Esophagus muscularis mucosa (tissue), 4 donors: ENCODE data around the gene TIMM29. TPM values are rescaled to one million over a fixed set of nuclear protein-coding genes. Genes with fewer than 3 reads are reported as not detected.

ENCODE experiments used
- DNase-seq: peaks from one replicate; pipeline ENCODE4 v3.0.0-alpha.2; 2017; ENCODE audit errors: extremely low spot score
- H3K27ac ChIP-seq, 4 donors: fragments of 200-600 bp; sonication (generic); replicated peaks in 1 of 4; 1 replicate in 3 of 4; 2 replicates in 1 of 4; pipeline ENCODE4 v1.5.1; 2016 to 2019; ENCODE audit warnings: mild to moderate bottlenecking in 1 of 4
- H3K27me3 ChIP-seq, 4 donors: fragments of 200-600 bp; sonication (generic); one replicate each; pipeline versions ENCODE4 v1.5.1 to v1.6.0; 2016 to 2019
- H3K36me3 ChIP-seq, 4 donors: fragments of 200-600 bp; sonication (generic); one replicate each; pipeline ENCODE4 v1.5.1; 2016 to 2019
- H3K4me1 ChIP-seq, 4 donors: fragments of 200-600 bp; sonication (generic); one replicate each; pipeline ENCODE4 v1.5.1; 2016 to 2019
- H3K4me3 ChIP-seq, 4 donors: fragments of 200-600 bp; sonication (generic); 1 replicate in 2 of 4; 2 replicates in 2 of 4; pipeline ENCODE4 v1.5.1; 2016 to 2019; ENCODE audit warnings: mild to moderate bottlenecking in 4 of 4, moderate library complexity in 1 of 4
- H3K9me3 ChIP-seq, 4 donors: fragments of 200-600 bp; sonication (generic); 1 replicate in 3 of 4; 2 replicates in 1 of 4; pipeline ENCODE4 v1.5.1; 2016 to 2019
- CTCF ChIP-seq, 3 experiments: fragments of 200-600 bp in 2 of 3; fragments of 450-650 bp in 1 of 3; sonication (generic) in 2 of 3; IDR thresholded peaks; one replicate each; pipeline ENCODE4 v1.5.1; 2017 to 2019; ENCODE audit warnings: antibody characterized with exemption in 3 of 3, mild to moderate bottlenecking in 2 of 3, moderate library complexity in 1 of 3
- EP300 ChIP-seq: sonication (generic); formaldehyde crosslinking; IDR thresholded peaks from one replicate; pipeline ENCODE4 v1.6.1; 2017; ENCODE audit warnings: antibody characterized with exemption
- POLR2A ChIP-seq: fragments of 450-650 bp; IDR thresholded peaks from one replicate; pipeline ENCODE4 v1.6.1; 2017; ENCODE audit warnings: antibody characterized with exemption, moderate library complexity, mild to moderate bottlenecking, low read depth
- POLR2AphosphoS5 ChIP-seq, 2 donors: sonication (generic); formaldehyde crosslinking; IDR thresholded peaks; one replicate each; pipeline ENCODE4 v1.6.1; 2017; ENCODE audit warnings: antibody characterized with exemption in 2 of 2
- WGBS: methylation state at CpG from one replicate; pipeline ENCODE4 v1.1.5; 2018; 5-methylcytosine and 5-hydroxymethylcytosine counted together
- intact Hi-C: fragments of 100-400 bp; cut with DNase I; formaldehyde crosslinking; loops from one replicate; pipeline ENCODE4 v1.15.1; 2023
- total RNA-seq, 4 donors: library from RNA; depleted of rRNA; stranded (reverse); fragments of >200 nt; gene quantifications; one replicate each; pipeline versions ENCODE4 v1.1.0 to v1.2.1, GENCODE V29; 2016

Gene TIMM29
- total RNA-seq, 4 donors from 2014 or later = 32.6 to 58.7 (median 45.9) TPM

- Histone ChIP-seq H3K36me3 (peaks cover 30 to 97% (median 90%) of the 10 kb centered on the region in 4 donors), H3K9me3 (no peaks in the 10 kb centered on the region), H3K27ac (no peak overlapping the region), H3K4me1 (no peaks in the 10 kb centered on the region), H3K4me3 (no peak overlapping the region), H3K27me3 (no peaks in the 10 kb centered on the region)
- WGBS = 92% methylated on average over 2 of the region's 10 CpGs
- intact Hi-C loops = loop anchor here (5.0 kb wide), 1 partner anchor 38 kb away; no protein-coding TSS in a partner anchor
- TF ChIP-seq POLR2A (no peak), CTCF (IDR thresholded peaks at IDR 0.05) (no peak), POLR2AphosphoS5 (IDR thresholded peaks at IDR 0.05) (no peak), EP300 (no peak)
- DNase-seq = no peak
Measured at GRCh38 chr19:10920288-10920655, 8.3 kb upstream of the TIMM29 start.

- H3K27ac ChIP-seq = no peak overlapping the region
- 86% methylated on average over 14 of the region's 16 CpGs for WGBS
- H3K36me3 ChIP-seq = peaks cover 30 to 97% (median 89%) of the 10 kb centered on the region in 4 donors
- no peaks in the 10 kb centered on the region for H3K27me3 ChIP-seq
- no peak overlapping the region for H3K4me3 ChIP-seq
- intact Hi-C loops = loop anchor here (5.0 kb wide), 1 partner anchor 38 kb away; no protein-coding TSS in a partner anchor
- no peak for DNase-seq
- no peaks in the 10 kb centered on the region for H3K4me1 ChIP-seq
- H3K9me3 ChIP-seq = no peaks in the 10 kb centered on the region
- TF ChIP-seq EP300 (no peak), CTCF (IDR thresholded peaks at IDR 0.05) (no peak), POLR2A (no peak), POLR2AphosphoS5 (IDR thresholded peaks at IDR 0.05) (no peak)
Measured at GRCh38 chr19:10920781-10921180, 7.8 kb upstream of the TIMM29 start.

GRCh38 chr19:10921199-10921909 is 7.3 kb upstream of the TIMM29 start:
- WGBS = 87% methylated on average over 29 of the region's 43 CpGs
- no peaks in the 10 kb centered on the region for H3K4me1 ChIP-seq
- H3K36me3 ChIP-seq = peaks cover 30 to 91% (median 84%) of the 10 kb centered on the region in 4 donors
- intact Hi-C loops = loop anchor here (5.0 kb wide), 1 partner anchor 39 kb away; no protein-coding TSS in a partner anchor
- DNase-seq = no peak
- no peaks in the 10 kb centered on the region for H3K27me3 ChIP-seq
- no peak overlapping the region for H3K4me3 ChIP-seq
- no peak overlapping the region for H3K27ac ChIP-seq
- TF ChIP-seq CTCF (IDR thresholded peaks at IDR 0.05) = no peak
- TF ChIP-seq POLR2AphosphoS5 (IDR thresholded peaks at IDR 0.05) = no peak
- no peak for TF ChIP-seq EP300
- TF ChIP-seq POLR2A = no peak
- no peaks in the 10 kb centered on the region for H3K9me3 ChIP-seq

- no peak overlapping the region for H3K4me3 ChIP-seq
- TF ChIP-seq POLR2A (no peak), POLR2AphosphoS5 (IDR thresholded peaks at IDR 0.05) (no peak), CTCF (IDR thresholded peaks at IDR 0.05) (no peak), EP300 (no peak)
- no peaks in the 10 kb centered on the region for H3K9me3 ChIP-seq
- no peak overlapping the region for H3K27ac ChIP-seq
- peaks cover 30 to 84% (median 77%) of the 10 kb centered on the region in 4 donors for H3K36me3 ChIP-seq
- intact Hi-C loops = loop anchor here (5.0 kb wide), 1 partner anchor 40 kb away; no protein-coding TSS in a partner anchor
- no peaks in the 10 kb centered on the region for H3K27me3 ChIP-seq
- H3K4me1 ChIP-seq = peaks cover 0 to 3% (median under 1%) of the 10 kb centered on the region in 4 donors
- WGBS = 82% methylated on average over 28 of the region's 33 CpGs
- DNase-seq = no peak
Measured at GRCh38 chr19:10921910-10922637, 6.5 kb upstream of the TIMM29 start.
